CD14-positive monocyte (primary cell): ENCODE measurements around the gene RSRC1. TPM values are rescaled to one million over a fixed set of nuclear protein-coding genes. Genes with fewer than 3 reads are reported as not detected.
"Not testable (repeated sequence)": the region's sequence is repeated elsewhere in the genome, so short reads cannot be mapped to it uniquely, and the experiment has no call there.

ENCODE experiments used
- DNase-seq, 3 donors: peaks; one replicate each; pipeline ENCODE4 v3.0.0-alpha.2; 2011 to 2022
- H2AFZ ChIP-seq: 2 replicates; pipeline ENCODE4 v1.6.0; 2012; ENCODE audit warnings: mild to moderate bottlenecking, low read depth, low read length, inconsistent platforms; ENCODE audit not compliant: insufficient read depth, poor library complexity, severe bottlenecking
- H3K27ac ChIP-seq, 2 donors: 1 replicate in 1 of 2; 2 replicates in 1 of 2; pipeline ENCODE4 v1.5.1; 2012 to 2013; ENCODE audit warnings: low read length in 2 of 2, control low read depth in 1 of 2, inconsistent platforms in 1 of 2, low read depth in 1 of 2, mild to moderate bottlenecking in 1 of 2
- H3K27me3 ChIP-seq, 2 donors: one replicate each; pipeline versions ENCODE4 v1.6.0 to v1.6.1; 2011 to 2013; ENCODE audit warnings: low read length in 2 of 2; ENCODE audit not compliant: control insufficient read depth in 2 of 2, insufficient read depth in 2 of 2
- H3K36me3 ChIP-seq, 2 donors: replicated peaks in 1 of 2; 1 replicate in 1 of 2; 2 replicates in 1 of 2; pipeline versions ENCODE4 v1.5.1 to v1.6.1; 2012 to 2013; ENCODE audit warnings: low read length in 2 of 2, control low read depth in 1 of 2, inconsistent platforms in 1 of 2, mild to moderate bottlenecking in 1 of 2; ENCODE audit not compliant: insufficient read depth in 2 of 2, control insufficient read depth in 1 of 2
- H3K4me1 ChIP-seq, 2 donors: 1 replicate in 1 of 2; 2 replicates in 1 of 2; pipeline versions ENCODE4 v1.5.1 to v1.6.1; 2012 to 2013; ENCODE audit warnings: low read length in 2 of 2, control low read depth in 1 of 2, inconsistent platforms in 1 of 2, mild to moderate bottlenecking in 1 of 2, moderate library complexity in 1 of 2; ENCODE audit not compliant: insufficient read depth in 2 of 2, control insufficient read depth in 1 of 2
- H3K4me2 ChIP-seq: replicated peaks from 2 replicates; pipeline ENCODE3; 2012; ENCODE audit warnings: low read length, moderate library complexity, mild to moderate bottlenecking; ENCODE audit not compliant: poor library complexity, severe bottlenecking; ENCODE audit errors: extremely low read depth
- H3K4me3 ChIP-seq, 3 experiments: fragments of 200-600 bp in 1 of 3; sonication (generic) in 1 of 3; replicated peaks in 1 of 3; 1 replicate in 2 of 3; 2 replicates in 1 of 3; pipeline ENCODE4 v1.5.1; 2011 to 2013; ENCODE audit warnings: low read length in 3 of 3, mild to moderate bottlenecking in 3 of 3, control low read depth in 2 of 3, low read depth in 2 of 3, inconsistent platforms in 1 of 3, moderate library complexity in 1 of 3
- H3K79me2 ChIP-seq: 2 replicates; pipeline ENCODE4 v1.6.0; 2012; ENCODE audit warnings: mild to moderate bottlenecking, control low read depth, inconsistent platforms, low read length, moderate library complexity; ENCODE audit not compliant: insufficient read depth
- H3K9ac ChIP-seq: 2 replicates; pipeline ENCODE4 v1.6.0; 2017; ENCODE audit warnings: low read length, mild to moderate bottlenecking; ENCODE audit not compliant: insufficient read depth, poor library complexity, severe bottlenecking
- H3K9me3 ChIP-seq, 2 donors: replicated peaks in 1 of 2; 1 replicate in 1 of 2; 2 replicates in 1 of 2; pipeline versions ENCODE4 v1.5.1 to v1.6.1; 2012 to 2013; ENCODE audit warnings: low read length in 2 of 2, control low read depth in 1 of 2; ENCODE audit not compliant: control insufficient read depth in 1 of 2, insufficient read depth in 1 of 2
- H4K20me1 ChIP-seq: 2 replicates; pipeline ENCODE4 v1.6.0; 2012; ENCODE audit warnings: mild to moderate bottlenecking, low read length, control low read depth, moderate library complexity; ENCODE audit not compliant: insufficient read depth
- H3K27ac Mint-ChIP-seq, 7 donors: one replicate each; pipeline ENCODE4 v1.8.0; 2020; ENCODE audit warnings: mild to moderate bottlenecking in 7 of 7, mixed read lengths in 7 of 7, moderate library complexity in 6 of 7, inconsistent platforms in 2 of 7
- H3K27me3 Mint-ChIP-seq, 3 donors: one replicate each; pipeline ENCODE4 v1.8.0; 2021 to 2022; ENCODE audit warnings: low read depth in 3 of 3, mild to moderate bottlenecking in 3 of 3, mixed read lengths in 3 of 3, moderate library complexity in 3 of 3, inconsistent platforms in 1 of 3
- H3K36me3 Mint-ChIP-seq, 2 donors: one replicate each; pipeline ENCODE4 v1.8.0; 2020; ENCODE audit warnings: mixed read lengths in 2 of 2, inconsistent platforms in 1 of 2, mild to moderate bottlenecking in 1 of 2
- H3K4me1 Mint-ChIP-seq: one replicate; pipeline ENCODE4 v1.8.0; 2020; ENCODE audit warnings: mild to moderate bottlenecking, mixed read lengths
- H3K4me3 Mint-ChIP-seq, 2 donors: one replicate each; pipeline ENCODE4 v1.8.0; 2020; ENCODE audit warnings: mild to moderate bottlenecking in 2 of 2, mixed read lengths in 2 of 2, moderate library complexity in 1 of 2
- H3K9me3 Mint-ChIP-seq, 7 donors: one replicate each; pipeline ENCODE4 v1.8.0; 2020 to 2022; ENCODE audit warnings: mixed read lengths in 7 of 7, mild to moderate bottlenecking in 6 of 7, moderate library complexity in 6 of 7, inconsistent platforms in 2 of 7
- WGBS: methylation state at CpG from one replicate; pipeline ENCODE4 v1.1.5; 2013; ENCODE audit warnings: missing lambda C conversion rate; ENCODE audit not compliant: insufficient coverage; 5-methylcytosine and 5-hydroxymethylcytosine counted together
- intact Hi-C, 2 donors: fragments of 100-400 bp; cut with micrococcal nuclease; formaldehyde crosslinking; loops; one replicate each; pipeline versions ENCODE4 v1.15.0 to v1.15.1; 2023
- polyA minus RNA-seq: library from RNA; depleted of rRNA, polyadenylated mRNA; stranded (reverse); fragments of >200 nt; gene quantifications from 2 replicates; pipeline ENCODE4 v1.2.3, GENCODE V29; 2012
- polyA plus RNA-seq, 3 donors: library from polyadenylated mRNA; depleted of rRNA in 1 of 3; unstranded in 2 of 3; stranded (reverse) in 1 of 3; fragments of 300-500 nt in 2 of 3; fragments of >200 nt in 1 of 3; fragmentation: Illumina TruSeq in 2 of 3; gene quantifications; 1 replicate in 2 of 3; 2 replicates in 1 of 3; pipeline ENCODE4 v1.2.3, GENCODE V29; 2012 to 2021
- total RNA-seq, 12 experiments: library from RNA in 1 of 12; stranded (reverse) in 1 of 12; fragments of 120-200 nt in 1 of 12; gene quantifications; one replicate each; pipeline ENCODE4 v1.2.4 and lab custom pipeline; 2013 to 2026; ENCODE audit warnings: mixed read lengths in 6 of 12, inconsistent platforms in 1 of 12
- TF ChIP-seq, protein P1 (sequence below): fragments of 200-600 bp; IDR thresholded peaks from one replicate; pipeline ENCODE4 v1.8.0; 2022; ENCODE audit warnings: antibody characterized with exemption, mild to moderate bottlenecking

RSRC1 gene, protein sequence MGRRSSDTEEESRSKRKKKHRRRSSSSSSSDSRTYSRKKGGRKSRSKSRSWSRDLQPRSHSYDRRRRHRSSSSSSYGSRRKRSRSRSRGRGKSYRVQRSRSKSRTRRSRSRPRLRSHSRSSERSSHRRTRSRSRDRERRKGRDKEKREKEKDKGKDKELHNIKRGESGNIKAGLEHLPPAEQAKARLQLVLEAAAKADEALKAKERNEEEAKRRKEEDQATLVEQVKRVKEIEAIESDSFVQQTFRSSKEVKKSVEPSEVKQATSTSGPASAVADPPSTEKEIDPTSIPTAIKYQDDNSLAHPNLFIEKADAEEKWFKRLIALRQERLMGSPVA
- 58.2 TPM for total RNA-seq (2013)
- 10 to 100 TPM in 2 of 3 donors, 1 to 10 TPM in 1; 6.6 to 31.7 (median 15.1) TPM for polyA plus RNA-seq
- 14.1 and 20.5 TPM in 2 replicates for polyA minus RNA-seq
- total RNA-seq (lab: John Stamatoyannopoulos, UW): 5.7 to 51.0 (median 28.2) reads per million in 11 experiments

DNA sequence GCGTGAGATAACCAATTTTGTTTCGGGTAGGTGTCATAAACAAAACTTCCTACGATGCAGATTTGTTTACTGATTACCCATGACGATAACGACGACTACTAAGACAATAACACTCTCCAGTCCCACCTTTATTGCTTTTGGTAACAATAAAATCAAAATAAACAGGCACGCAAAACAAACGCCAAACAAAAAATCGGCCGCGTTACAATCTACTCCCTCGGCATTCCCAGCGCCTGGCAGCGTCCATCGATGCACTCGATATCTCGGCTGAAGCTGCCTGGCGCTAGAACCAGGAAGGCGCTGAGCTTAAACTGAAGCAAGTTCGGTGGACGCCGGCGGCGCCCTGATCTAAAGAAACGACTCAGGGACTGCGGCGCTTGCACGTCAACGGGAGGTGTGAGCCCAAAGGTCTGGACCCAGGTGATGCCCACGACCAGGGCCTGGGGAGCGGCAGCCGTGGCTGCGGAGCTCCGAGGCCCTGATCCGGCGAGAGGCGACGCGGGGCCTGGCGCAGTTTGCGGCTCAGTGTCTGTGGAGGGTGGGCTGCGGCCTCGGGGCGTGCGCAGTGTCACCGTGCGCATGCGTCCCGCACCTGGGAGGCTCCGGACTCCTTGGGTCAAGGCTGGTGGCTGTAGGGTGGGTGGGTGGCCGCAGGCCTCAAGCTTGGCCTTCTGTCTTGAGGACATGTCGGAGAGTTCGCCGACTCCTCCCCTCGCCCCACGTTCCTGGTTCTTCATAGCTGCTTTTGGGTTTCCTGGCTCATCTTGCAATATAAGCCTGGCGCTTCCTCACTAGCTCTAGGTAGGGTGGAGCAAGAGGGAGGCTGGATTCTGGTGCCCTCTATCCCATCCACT is at the start of gene RSRC1:
Gene RSRC1, plus strand, starts transcription at position 286 of the 854 bp plus-strand sequence. CDS start 12,016 bp downstream, outside the sequence.
- intact Hi-C loops: loop anchor here in 1 of 2 donors (5.0 kb wide), 1 partner anchor 57 kb away; no protein-coding TSS in a partner anchor
- Mint-ChIP-seq H3K27ac (peak within 1 kb of the TSS; percentile 62 to 91 (median 89)), H3K4me1 (peaks cover 51% of the 10 kb centered on the region), H3K9me3 (peaks cover 10 to 50% (median 36%) of the 10 kb centered on the region in 7 donors), H3K4me3 (peak within 1 kb of the TSS; percentile 95 to 96), H3K27me3 (peaks cover 45 to 49% (median 48%) of the 10 kb centered on the region in 3 donors), H3K36me3 (peaks cover 22 to 23% of the 10 kb centered on the region in 2 donors)
- no peaks in the 10 kb centered on the region for H3K36me3 ChIP-seq
- peak; percentile 72 to 76 (median 74) for DNase-seq
- peaks cover 12% of the 10 kb centered on the region for H4K20me1 ChIP-seq
- peak within 1 kb of the TSS; percentile 97 for H2AFZ ChIP-seq
- H3K4me1 ChIP-seq: peaks cover 38 to 51% of the 10 kb centered on the region in 2 donors
- under 1% methylated on average over 49 of the region's 57 CpGs for WGBS
- H3K9ac ChIP-seq: peak within 1 kb of the TSS; percentile 84
- H3K9me3 ChIP-seq: peaks cover 5 to 20% of the 10 kb centered on the region in 2 donors
- peak within 1 kb of the TSS; percentile 94 for H3K4me2 ChIP-seq
- peaks cover 50% of the 10 kb centered on the region for H3K79me2 ChIP-seq
- H3K4me3 ChIP-seq: peak within 1 kb of the TSS; percentile 71 to 92 (median 88)
- peaks cover 41 to 45% of the 10 kb centered on the region in 2 donors for H3K27me3 ChIP-seq
- TF ChIP-seq, protein P1, sequence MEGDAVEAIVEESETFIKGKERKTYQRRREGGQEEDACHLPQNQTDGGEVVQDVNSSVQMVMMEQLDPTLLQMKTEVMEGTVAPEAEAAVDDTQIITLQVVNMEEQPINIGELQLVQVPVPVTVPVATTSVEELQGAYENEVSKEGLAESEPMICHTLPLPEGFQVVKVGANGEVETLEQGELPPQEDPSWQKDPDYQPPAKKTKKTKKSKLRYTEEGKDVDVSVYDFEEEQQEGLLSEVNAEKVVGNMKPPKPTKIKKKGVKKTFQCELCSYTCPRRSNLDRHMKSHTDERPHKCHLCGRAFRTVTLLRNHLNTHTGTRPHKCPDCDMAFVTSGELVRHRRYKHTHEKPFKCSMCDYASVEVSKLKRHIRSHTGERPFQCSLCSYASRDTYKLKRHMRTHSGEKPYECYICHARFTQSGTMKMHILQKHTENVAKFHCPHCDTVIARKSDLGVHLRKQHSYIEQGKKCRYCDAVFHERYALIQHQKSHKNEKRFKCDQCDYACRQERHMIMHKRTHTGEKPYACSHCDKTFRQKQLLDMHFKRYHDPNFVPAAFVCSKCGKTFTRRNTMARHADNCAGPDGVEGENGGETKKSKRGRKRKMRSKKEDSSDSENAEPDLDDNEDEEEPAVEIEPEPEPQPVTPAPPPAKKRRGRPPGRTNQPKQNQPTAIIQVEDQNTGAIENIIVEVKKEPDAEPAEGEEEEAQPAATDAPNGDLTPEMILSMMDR: no peak
- H3K27ac ChIP-seq: peak within 1 kb of the TSS; percentile 42 to 77

DNA sequence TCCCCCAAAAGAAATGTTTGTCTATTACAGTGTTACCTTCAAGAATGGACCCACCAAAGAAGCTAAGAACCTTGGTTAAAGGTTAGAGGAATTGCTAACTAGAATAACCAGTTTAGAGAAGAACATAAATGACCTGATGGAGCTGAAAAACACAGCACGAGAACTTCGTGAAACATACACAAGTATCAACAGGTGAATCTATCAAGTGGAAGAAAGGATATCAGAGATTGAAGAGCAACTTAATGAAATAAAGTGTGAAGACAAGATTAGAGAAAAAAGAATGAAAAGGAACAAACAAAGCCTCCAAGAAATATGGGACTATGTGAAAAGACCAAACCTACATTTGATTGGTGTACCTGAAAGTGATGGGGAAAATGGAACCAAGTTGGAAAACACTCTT is 44.3 kb upstream of the RSRC1 start:
- H2AFZ ChIP-seq, H3K36me3 ChIP-seq, DNase-seq, H3K27me3 Mint-ChIP-seq, H3K4me3 ChIP-seq, H3K4me1 Mint-ChIP-seq, H3K27ac ChIP-seq, H3K27me3 ChIP-seq, H4K20me1 ChIP-seq, H3K9me3 Mint-ChIP-seq, H3K9ac ChIP-seq, H3K9me3 ChIP-seq, intact Hi-C loops, H3K36me3 Mint-ChIP-seq, H3K4me3 Mint-ChIP-seq, H3K4me1 ChIP-seq, H3K79me2 ChIP-seq, H3K27ac Mint-ChIP-seq, H3K4me2 ChIP-seq: not testable (repeated sequence)
- no CpG with 5 or more reads among the region's 2 CpGs for WGBS
